H1 (cell line): ENCODE data around the gene ZNF397.

Experiments
- BACH1 ChIP-seq: IDR thresholded peaks from 2 replicates; pipeline ENCODE4 v1.6.1; 2012; ENCODE audit warnings: low read length, improper control_type of control experiment
- BRCA1 ChIP-seq: IDR thresholded peaks from 2 replicates; pipeline ENCODE4 v1.6.1; 2012; ENCODE audit warnings: low read depth, low read length, improper control_type of control experiment
- CTCF ChIP-seq, 3 experiments: IDR thresholded peaks; 1 replicate in 2 of 3; 2 replicates in 1 of 3; pipeline versions ENCODE4 v1.5.1 to v1.6.1; 2011; ENCODE audit warnings: low read length in 3 of 3, mild to moderate bottlenecking in 3 of 3, inconsistent platforms in 2 of 3, low read depth in 1 of 3, moderate library complexity in 1 of 3; ENCODE audit not compliant: insufficient read depth in 1 of 3; ENCODE audit errors: control extremely low read depth in 1 of 3
- MAX ChIP-seq: IDR thresholded peaks from 2 replicates; pipeline ENCODE4 v1.6.1; 2012; ENCODE audit warnings: inconsistent platforms
- POLR2A ChIP-seq, 2 experiments: IDR thresholded peaks; 1 replicate in 1 of 2; 2 replicates in 1 of 2; pipeline ENCODE4 v1.6.1; 2011; ENCODE audit warnings: low read depth in 2 of 2, low read length in 2 of 2, mild to moderate bottlenecking in 2 of 2; ENCODE audit errors: control extremely low read depth in 1 of 2

- TF ChIP-seq CTCF (IDR thresholded peaks at IDR 0.05; ENCODE audit: control extremely low read depth in 1 of 3, insufficient read depth in 1 of 3, low read depth in 1 of 3, low read length in 3 of 3) (no peak), POLR2A (IDR thresholded peaks at IDR 0.05; ENCODE audit: control extremely low read depth in 1 of 2, low read depth in 2 of 2, low read length in 2 of 2) (no peak), BACH1 (no peak), MAX (no peak), BRCA1 (no peak)
These were observed 50.3 kb downstream of the ZNF397 start for GRCh38 chr18:35291166-35291565.
